ENCODE data around the gene POR.

- no peak for TF ChIP-seq L3MBTL2 (conservative IDR thresholded peaks at IDR 0.05)
- no peak for TF ChIP-seq ARNT (IDR thresholded peaks at IDR 0.05)
These were observed 29.6 kb downstream of the POR start for GRCh38 chr7:75944507-75944906.
